Heart left ventricle (tissue), 16 donors: ENCODE data around the gene SLC22A7. TPM values are rescaled to one million over a fixed set of nuclear protein-coding genes. Genes with fewer than 3 reads are reported as not detected.

Experiments used
- ATAC-seq, 4 donors: fragments of 200-7000 bp; cut with Tn5 transposase; one replicate each; pipeline ENCODE4 v1.9.1; 2020 to 2022; ENCODE audit warnings: moderate library complexity in 4 of 4, mild to moderate bottlenecking in 3 of 4, moderate number of reproducible peaks in 1 of 4
- DNase-seq, 5 donors: peaks; one replicate each; pipeline ENCODE4 v3.0.0-alpha.2; 2020
- H3K27ac ChIP-seq, 12 donors: fragments of 200-600 bp; sonication (generic) in 4 of 12; one replicate each; pipeline versions ENCODE4 v1.5.0 to v1.8.0; 2016 to 2022; ENCODE audit warnings: mild to moderate bottlenecking in 2 of 12
- H3K27me3 ChIP-seq, 9 donors: fragments of 200-600 bp; sonication (generic) in 2 of 9; one replicate each; pipeline versions ENCODE4 v1.5.1 to v1.8.0; 2016 to 2022; ENCODE audit warnings: mild to moderate bottlenecking in 3 of 9
- H3K36me3 ChIP-seq, 9 donors: fragments of 200-600 bp; sonication (generic) in 2 of 9; one replicate each; pipeline versions ENCODE4 v1.5.0 to v1.8.0; 2018 to 2022; ENCODE audit warnings: mild to moderate bottlenecking in 2 of 9
- H3K4me1 ChIP-seq, 12 donors: fragments of 200-600 bp; sonication (generic) in 4 of 12; one replicate each; pipeline versions ENCODE4 v1.5.0 to v1.8.0; 2016 to 2022; ENCODE audit warnings: mild to moderate bottlenecking in 3 of 12
- H3K4me3 ChIP-seq, 12 donors: fragments of 200-600 bp; sonication (generic) in 4 of 12; one replicate each; pipeline versions ENCODE4 v1.5.0 to v1.8.0; 2017 to 2022; ENCODE audit warnings: mild to moderate bottlenecking in 9 of 12, moderate library complexity in 4 of 12
- H3K9me3 ChIP-seq, 12 donors: fragments of 200-600 bp; sonication (generic) in 4 of 12; one replicate each; pipeline versions ENCODE4 v1.5.0 to v1.8.0; 2016 to 2022; ENCODE audit warnings: mild to moderate bottlenecking in 1 of 12
- POLR2A ChIP-seq, 2 donors: fragments of 450-650 bp; IDR thresholded peaks; one replicate each; pipeline ENCODE4 v1.6.1; 2017; ENCODE audit warnings: antibody characterized with exemption in 2 of 2, mild to moderate bottlenecking in 2 of 2, moderate library complexity in 2 of 2
- WGBS, 4 donors: extraction: QIAGEN DNeasy Blood & Tissue Kit in 2 of 4; methylation state at CpG; one replicate each; pipeline versions ENCODE4 v1.1.5 to v1.1.7; 2013 to 2018; 5-methylcytosine and 5-hydroxymethylcytosine counted together
- intact Hi-C, 10 donors: fragments of 100-400 bp; cut with DNase I; formaldehyde crosslinking; loops; one replicate each; pipeline versions ENCODE4 v1.11.1 to v1.14.2; 2022
- polyA plus RNA-seq, 2 donors: library from polyadenylated mRNA; stranded (reverse); fragments of 200-250 nt; gene quantifications; one replicate each; pipeline ENCODE4 v1.2.3, GENCODE V29; 2013
- total RNA-seq, 9 donors: library from RNA; depleted of rRNA in 2 of 9; stranded (reverse); fragments of >200 nt in 2 of 9; fragmentation: NEBNext Ultra II Directional in 3 of 9; extraction: Animal tissue kit (Norgen Biotek cat#: 25700) in 3 of 9; gene quantifications; one replicate each; pipeline versions ENCODE4 v1.1.0 to v1.2.4, GENCODE V29; 2016 to 2023
- TF ChIP-seq, protein P1 (sequence below), 12 donors: fragments of 200-600 bp; sonication (generic) in 4 of 12; IDR thresholded peaks; one replicate each; pipeline versions ENCODE4 v1.5.0 to v1.8.0; 2018 to 2022; ENCODE audit warnings: antibody characterized with exemption in 12 of 12, mild to moderate bottlenecking in 5 of 12
- donor health status: ischemic (EF 13 %, LVEDD 7.1; RV severe dilation, severe dysfunction).
- donor health status: healthy with polysubstance abuse.
- donor health status: DM: no; HTN: yes; CAD: no.
- donor health status: DM: no; HTN: no; CAD: no.
- donor health status: ischemic (EF 25% LVEDD 6.9; RV normal size, moderate dysfunction).
- donor health status: ischemic (EF 25% LVEDD 5.7; RV mildly dilated, moderate dysfunction).
- donor health status: healthy.
- donor health status: DM: yes; HTN: yes; CAD: no.
- donor health status: ischemic (EF 35%, LVEDD 5.7; RV mildly dilated, moderate dysfunction).
- donor health status: nonischemic (EF 11% LVEDD 7.7; RV severe dilation, severe dysfunction).
- donor health status: DM: yes; HTN: yes; CAD: no.
- donor health status: PGD.
- donor health status: ischemic (EF 29% LVEDD 5.4; RV normal size, mild dysfunction).
- donor health status: nonischemic (EF 23%, LVEDD 6.1; RV moderate dilation, normal function).

The SLC22A7 gene
- total and polyA plus RNA-seq, 11 donors = 0.12 to 0.32 (median 0.16) TPM; not detected in 6

DNA sequence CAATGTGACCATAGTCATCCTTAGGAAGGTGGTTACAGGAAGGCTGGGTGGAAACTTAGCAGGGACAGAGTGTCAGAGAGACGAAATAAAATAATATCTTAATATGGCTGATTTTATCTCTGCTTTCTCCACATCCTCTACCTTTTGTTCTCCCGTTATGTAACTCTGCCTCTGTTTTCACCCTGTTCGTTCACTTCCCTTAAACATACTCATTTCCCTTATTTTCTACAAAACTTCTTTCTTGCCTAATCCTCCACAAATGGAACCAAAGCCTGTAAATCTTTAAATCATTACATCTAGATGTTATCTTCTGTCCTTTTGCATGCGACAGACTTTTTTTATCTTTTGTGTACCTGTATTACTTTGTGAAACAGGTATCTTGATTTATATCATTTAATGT, 33.8 kb downstream of the SLC22A7 start:
- H3K36me3 ChIP-seq = peaks cover 0 to 27% (median 8%) of the 10 kb centered on the region in 9 donors
- no peak overlapping the region for H3K4me3 ChIP-seq
- H3K27ac ChIP-seq = no peak overlapping the region
- intact Hi-C loops = loop anchor here in 2 of 10 donors (5.0 kb wide), 2 partner anchors 65 to 70 kb away; no protein-coding TSS in a partner anchor
- no peak for TF ChIP-seq POLR2A (IDR thresholded peaks at IDR 0.05)
- TF ChIP-seq, protein P1, sequence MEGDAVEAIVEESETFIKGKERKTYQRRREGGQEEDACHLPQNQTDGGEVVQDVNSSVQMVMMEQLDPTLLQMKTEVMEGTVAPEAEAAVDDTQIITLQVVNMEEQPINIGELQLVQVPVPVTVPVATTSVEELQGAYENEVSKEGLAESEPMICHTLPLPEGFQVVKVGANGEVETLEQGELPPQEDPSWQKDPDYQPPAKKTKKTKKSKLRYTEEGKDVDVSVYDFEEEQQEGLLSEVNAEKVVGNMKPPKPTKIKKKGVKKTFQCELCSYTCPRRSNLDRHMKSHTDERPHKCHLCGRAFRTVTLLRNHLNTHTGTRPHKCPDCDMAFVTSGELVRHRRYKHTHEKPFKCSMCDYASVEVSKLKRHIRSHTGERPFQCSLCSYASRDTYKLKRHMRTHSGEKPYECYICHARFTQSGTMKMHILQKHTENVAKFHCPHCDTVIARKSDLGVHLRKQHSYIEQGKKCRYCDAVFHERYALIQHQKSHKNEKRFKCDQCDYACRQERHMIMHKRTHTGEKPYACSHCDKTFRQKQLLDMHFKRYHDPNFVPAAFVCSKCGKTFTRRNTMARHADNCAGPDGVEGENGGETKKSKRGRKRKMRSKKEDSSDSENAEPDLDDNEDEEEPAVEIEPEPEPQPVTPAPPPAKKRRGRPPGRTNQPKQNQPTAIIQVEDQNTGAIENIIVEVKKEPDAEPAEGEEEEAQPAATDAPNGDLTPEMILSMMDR (IDR thresholded peaks at IDR 0.05) = no peak
- ATAC-seq (no peak), DNase-seq (no peak)
- no peaks in the 10 kb centered on the region for H3K27me3 ChIP-seq
- H3K4me1 ChIP-seq = peaks cover 0 to 35% (median 6%) of the 10 kb centered on the region in 12 donors
- no peaks in the 10 kb centered on the region for H3K9me3 ChIP-seq
- WGBS, 4 donors = 73 to 80% (median 79%) methylated on average over 4 of the region's 4 CpGs

DNA sequence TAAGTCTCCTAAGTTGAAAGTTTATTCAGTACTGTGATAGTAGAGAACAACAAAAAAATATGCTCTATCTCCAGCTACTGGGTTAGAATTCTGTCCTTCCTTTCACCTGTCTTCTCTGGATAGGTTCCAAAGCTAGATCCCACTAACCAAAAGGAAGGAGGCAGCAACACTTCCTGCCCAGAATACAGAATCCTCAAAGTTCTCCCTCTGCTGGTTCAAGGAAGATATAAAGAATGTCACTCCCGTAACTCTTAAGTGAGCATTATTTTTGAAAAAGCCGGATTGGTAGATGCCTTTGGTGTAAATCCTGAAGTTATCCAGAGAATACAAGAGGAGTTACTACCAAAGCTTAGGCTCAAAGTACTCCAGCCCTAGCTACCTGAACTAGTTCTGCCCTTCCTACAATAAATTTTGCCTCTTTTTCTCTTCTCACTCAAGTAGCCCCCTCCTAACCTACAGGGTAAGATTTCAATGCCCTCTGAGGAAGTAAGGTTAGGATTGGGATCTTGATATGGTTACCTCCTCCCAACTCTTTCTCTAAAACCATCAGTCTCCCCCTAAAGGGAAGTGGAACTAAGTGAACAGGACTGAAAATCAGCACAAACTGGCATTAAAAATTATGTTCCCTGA, 36.5 kb downstream of the SLC22A7 start:
- peak in 2 of 4 donors; percentile 53 for ATAC-seq

DNA sequence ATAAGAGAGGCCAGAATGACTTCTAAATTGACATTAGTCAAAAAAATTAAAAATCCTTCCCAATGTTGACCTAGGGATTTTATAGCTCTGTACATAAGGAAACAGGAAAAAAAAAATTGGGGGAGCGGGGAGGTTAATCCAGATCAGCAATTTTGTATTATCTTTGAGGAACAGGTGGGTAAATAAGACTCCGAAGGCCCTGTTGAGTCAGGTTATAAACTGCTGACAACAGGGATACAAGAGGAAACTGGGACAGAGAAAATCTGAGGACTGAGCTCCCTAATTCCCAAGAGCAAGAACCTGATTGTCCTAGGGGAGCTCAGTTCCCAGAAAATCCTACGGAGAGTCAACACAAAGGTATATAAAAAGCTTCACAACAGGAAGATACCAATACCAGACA, 37.4 kb downstream of the SLC22A7 start:
- intact Hi-C loops = loop anchor here in 5 of 10 donors (2.0 to 5.0 kb wide), 3 partner anchors 68 to 73 kb away; no protein-coding TSS in a partner anchor

More for the DNA sequence above, 36.5 kb downstream of the SLC22A7 start:
- DNase-seq = no peak
- H3K4me3 ChIP-seq = no peak overlapping the region
- TF ChIP-seq, protein P1 (IDR thresholded peaks at IDR 0.05) = peak; percentile 33 to 64 (median 48)
- no peak for TF ChIP-seq POLR2A (IDR thresholded peaks at IDR 0.05)
- intact Hi-C loops = loop anchor here in 7 of 10 donors (2.0 to 5.0 kb wide), 4 partner anchors 67 to 72 kb away; no protein-coding TSS in a partner anchor
- H3K36me3 ChIP-seq = peaks cover 0 to 42% (median 26%) of the 10 kb centered on the region in 9 donors
- no peaks in the 10 kb centered on the region for H3K9me3 ChIP-seq
- peaks cover 0 to 25% (median 6%) of the 10 kb centered on the region in 12 donors for H3K4me1 ChIP-seq
- 27 to 36% (median 32%) methylated on average over 2 of the region's 2 CpGs for WGBS, 4 donors
- no peaks in the 10 kb centered on the region for H3K27me3 ChIP-seq
- H3K27ac ChIP-seq = no peak overlapping the region

DNA sequence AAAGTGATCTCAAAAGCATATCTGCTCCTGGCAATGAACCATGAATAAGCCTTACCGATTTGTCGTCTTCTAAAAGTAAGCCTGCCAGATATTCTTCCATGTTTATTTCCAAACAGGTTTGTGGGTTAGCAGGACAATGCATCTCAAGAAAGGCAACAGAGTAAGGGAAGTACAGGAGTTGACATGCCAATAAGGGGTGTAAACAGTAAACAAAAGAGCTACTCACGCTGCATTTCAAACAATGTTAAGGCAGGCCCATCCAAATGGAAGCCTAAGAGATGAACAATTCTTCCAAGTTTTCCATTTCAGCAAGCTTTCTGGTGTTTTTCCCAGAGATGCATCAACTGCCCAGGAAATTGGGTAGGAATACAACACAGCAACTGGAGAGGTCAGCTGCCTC, 38.3 kb downstream of the SLC22A7 start:
- H3K27ac ChIP-seq = peak overlapping the region in 4 of 12 donors; percentile 16 to 28 (median 19)
- H3K4me3 ChIP-seq = no peak overlapping the region
- WGBS, 4 donors = 33 to 48% (median 41%) methylated on average over 3 of the region's 3 CpGs
- TF ChIP-seq POLR2A (IDR thresholded peaks at IDR 0.05) = no peak
- TF ChIP-seq, protein P1 (IDR thresholded peaks at IDR 0.05) = no peak
- DNase-seq (no peak), ATAC-seq (no peak)
- H3K4me1 ChIP-seq = peaks cover 0 to 24% (median 6%) of the 10 kb centered on the region in 12 donors
- H3K27me3 ChIP-seq = no peaks in the 10 kb centered on the region
- H3K36me3 ChIP-seq = peaks cover 0 to 59% (median 40%) of the 10 kb centered on the region in 9 donors
- no peaks in the 10 kb centered on the region for H3K9me3 ChIP-seq
- intact Hi-C loops = loop anchor here in 1 of 10 donors (5.0 kb wide), 1 partner anchor 69 kb away; no protein-coding TSS in a partner anchor

More for the DNA sequence above, 37.4 kb downstream of the SLC22A7 start:
- ATAC-seq (no peak), DNase-seq (no peak)
- Histone ChIP-seq H3K27ac (peak overlapping the region in 1 of 12 donors; percentile 16), H3K9me3 (no peaks in the 10 kb centered on the region), H3K4me1 (peaks cover 0 to 25% (median 6%) of the 10 kb centered on the region in 12 donors), H3K27me3 (no peaks in the 10 kb centered on the region), H3K4me3 (no peak overlapping the region), H3K36me3 (peaks cover 0 to 51% (median 35%) of the 10 kb centered on the region in 9 donors)
- 91 to 93% (median 92%) methylated on average over 3 of the region's 3 CpGs for WGBS, 4 donors
- TF ChIP-seq, protein P1 (IDR thresholded peaks at IDR 0.05) = no peak
- no peak for TF ChIP-seq POLR2A (IDR thresholded peaks at IDR 0.05)
